GM12878 (cell line): Measurements from ENCODE around the gene LUM.

Source experiments
- NFXL1 ChIP-seq: fragments of 450-650 bp; IDR thresholded peaks from 2 replicates; pipeline ENCODE4 v1.6.1; 2017; ENCODE audit warnings: antibody characterized with exemption, mild to moderate bottlenecking, borderline replicate concordance
- POLR2AphosphoS5 ChIP-seq: IDR thresholded peaks from 2 replicates; pipeline ENCODE4 v1.6.1; 2011; ENCODE audit warnings: mild to moderate bottlenecking, low read length, inconsistent platforms
- SIN3A ChIP-seq: IDR thresholded peaks from 2 replicates; pipeline ENCODE4 v1.6.1; 2012; ENCODE audit warnings: low read depth, low read length, improper control_type of control experiment
- SREBF1 ChIP-seq: IDR thresholded peaks from 2 replicates; pipeline ENCODE4 v1.6.1; 2012; ENCODE audit warnings: mild to moderate bottlenecking, low read length
- STAT3 ChIP-seq: IDR thresholded peaks from 2 replicates; pipeline ENCODE4 v1.6.1; 2011; ENCODE audit warnings: low read depth, low read length, improper control_type of control experiment
- TF ChIP-seq, protein P1 (sequence below), 3 experiments: IDR thresholded peaks in 2 of 3; conservative IDR thresholded peaks in 1 of 3; 2 replicates each; pipeline ENCODE4 v1.5.1; 2011; ENCODE audit warnings: low read depth in 3 of 3, low read length in 3 of 3, mild to moderate bottlenecking in 3 of 3, control low read depth in 2 of 3, moderate library complexity in 2 of 3, inconsistent platforms in 1 of 3, mixed read lengths in 1 of 3; ENCODE audit not compliant: control insufficient read depth in 2 of 3, insufficient read depth in 1 of 3; ENCODE audit errors: extremely low read depth in 1 of 3
- TF ChIP-seq, protein P2 (sequence below): IDR thresholded peaks from 2 replicates; pipeline ENCODE4 v1.6.1; 2012; ENCODE audit warnings: mild to moderate bottlenecking, low read depth, low read length
- TF ChIP-seq, protein P3 (sequence below): fragments of 450-650 bp; IDR thresholded peaks from 2 replicates; pipeline ENCODE4 v1.6.1; 2014; ENCODE audit warnings: mild to moderate bottlenecking
- TF ChIP-seq, protein P4 (sequence below): IDR thresholded peaks from 2 replicates; pipeline ENCODE4 v1.6.1; 2012; ENCODE audit warnings: low read length, inconsistent platforms

DNA sequence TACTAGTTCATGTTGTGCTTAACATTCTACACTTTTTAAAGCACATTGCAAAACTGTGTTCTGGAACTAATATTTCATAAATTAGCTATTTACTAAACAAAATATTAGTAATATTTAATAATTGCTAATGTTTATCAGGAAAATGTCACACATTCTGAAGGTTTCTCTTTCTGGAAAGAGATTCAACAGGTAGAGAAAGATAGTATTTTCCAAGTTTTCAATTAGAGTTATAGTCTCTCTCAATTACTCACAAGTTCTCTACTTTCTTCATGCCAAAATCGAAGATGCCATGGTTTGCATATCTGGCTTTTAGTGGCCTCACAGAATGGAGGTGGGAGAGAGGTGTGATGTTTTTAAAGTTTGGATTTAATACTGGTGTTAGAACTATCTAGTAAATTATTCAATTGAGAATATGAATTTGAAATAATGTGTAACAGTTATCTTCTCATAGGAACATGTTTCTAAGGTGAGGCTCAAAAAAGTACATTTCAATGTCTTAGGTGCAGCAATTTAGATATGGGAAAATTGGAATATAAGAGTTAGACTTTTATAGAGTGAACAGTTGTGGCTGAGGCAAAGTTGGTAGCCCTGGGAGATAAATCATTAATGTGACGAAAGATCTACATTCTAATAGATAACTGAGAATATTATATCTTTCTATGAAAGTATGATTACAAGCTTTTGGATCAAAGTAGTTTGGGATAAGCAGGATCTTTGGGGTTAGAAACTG, 1.5 kb downstream of the LUM start:
- TF ChIP-seq POLR2AphosphoS5 (no peak), SREBF1 (no peak), SIN3A (no peak), NFXL1 (no peak), STAT3 (no peak)
- TF ChIP-seq, protein P1, sequence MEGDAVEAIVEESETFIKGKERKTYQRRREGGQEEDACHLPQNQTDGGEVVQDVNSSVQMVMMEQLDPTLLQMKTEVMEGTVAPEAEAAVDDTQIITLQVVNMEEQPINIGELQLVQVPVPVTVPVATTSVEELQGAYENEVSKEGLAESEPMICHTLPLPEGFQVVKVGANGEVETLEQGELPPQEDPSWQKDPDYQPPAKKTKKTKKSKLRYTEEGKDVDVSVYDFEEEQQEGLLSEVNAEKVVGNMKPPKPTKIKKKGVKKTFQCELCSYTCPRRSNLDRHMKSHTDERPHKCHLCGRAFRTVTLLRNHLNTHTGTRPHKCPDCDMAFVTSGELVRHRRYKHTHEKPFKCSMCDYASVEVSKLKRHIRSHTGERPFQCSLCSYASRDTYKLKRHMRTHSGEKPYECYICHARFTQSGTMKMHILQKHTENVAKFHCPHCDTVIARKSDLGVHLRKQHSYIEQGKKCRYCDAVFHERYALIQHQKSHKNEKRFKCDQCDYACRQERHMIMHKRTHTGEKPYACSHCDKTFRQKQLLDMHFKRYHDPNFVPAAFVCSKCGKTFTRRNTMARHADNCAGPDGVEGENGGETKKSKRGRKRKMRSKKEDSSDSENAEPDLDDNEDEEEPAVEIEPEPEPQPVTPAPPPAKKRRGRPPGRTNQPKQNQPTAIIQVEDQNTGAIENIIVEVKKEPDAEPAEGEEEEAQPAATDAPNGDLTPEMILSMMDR (IDR thresholded peaks at IDR 0.05 in 2 of 3, conservative IDR thresholded peaks at IDR 0.05 in 1 of 3; ENCODE audit: control insufficient read depth in 2 of 3, extremely low read depth in 1 of 3, insufficient read depth in 1 of 3, low read depth in 3 of 3, low read length in 3 of 3): no peak
- TF ChIP-seq, protein P2, sequence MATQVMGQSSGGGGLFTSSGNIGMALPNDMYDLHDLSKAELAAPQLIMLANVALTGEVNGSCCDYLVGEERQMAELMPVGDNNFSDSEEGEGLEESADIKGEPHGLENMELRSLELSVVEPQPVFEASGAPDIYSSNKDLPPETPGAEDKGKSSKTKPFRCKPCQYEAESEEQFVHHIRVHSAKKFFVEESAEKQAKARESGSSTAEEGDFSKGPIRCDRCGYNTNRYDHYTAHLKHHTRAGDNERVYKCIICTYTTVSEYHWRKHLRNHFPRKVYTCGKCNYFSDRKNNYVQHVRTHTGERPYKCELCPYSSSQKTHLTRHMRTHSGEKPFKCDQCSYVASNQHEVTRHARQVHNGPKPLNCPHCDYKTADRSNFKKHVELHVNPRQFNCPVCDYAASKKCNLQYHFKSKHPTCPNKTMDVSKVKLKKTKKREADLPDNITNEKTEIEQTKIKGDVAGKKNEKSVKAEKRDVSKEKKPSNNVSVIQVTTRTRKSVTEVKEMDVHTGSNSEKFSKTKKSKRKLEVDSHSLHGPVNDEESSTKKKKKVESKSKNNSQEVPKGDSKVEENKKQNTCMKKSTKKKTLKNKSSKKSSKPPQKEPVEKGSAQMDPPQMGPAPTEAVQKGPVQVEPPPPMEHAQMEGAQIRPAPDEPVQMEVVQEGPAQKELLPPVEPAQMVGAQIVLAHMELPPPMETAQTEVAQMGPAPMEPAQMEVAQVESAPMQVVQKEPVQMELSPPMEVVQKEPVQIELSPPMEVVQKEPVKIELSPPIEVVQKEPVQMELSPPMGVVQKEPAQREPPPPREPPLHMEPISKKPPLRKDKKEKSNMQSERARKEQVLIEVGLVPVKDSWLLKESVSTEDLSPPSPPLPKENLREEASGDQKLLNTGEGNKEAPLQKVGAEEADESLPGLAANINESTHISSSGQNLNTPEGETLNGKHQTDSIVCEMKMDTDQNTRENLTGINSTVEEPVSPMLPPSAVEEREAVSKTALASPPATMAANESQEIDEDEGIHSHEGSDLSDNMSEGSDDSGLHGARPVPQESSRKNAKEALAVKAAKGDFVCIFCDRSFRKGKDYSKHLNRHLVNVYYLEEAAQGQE: no peak
- TF ChIP-seq, protein P3, sequence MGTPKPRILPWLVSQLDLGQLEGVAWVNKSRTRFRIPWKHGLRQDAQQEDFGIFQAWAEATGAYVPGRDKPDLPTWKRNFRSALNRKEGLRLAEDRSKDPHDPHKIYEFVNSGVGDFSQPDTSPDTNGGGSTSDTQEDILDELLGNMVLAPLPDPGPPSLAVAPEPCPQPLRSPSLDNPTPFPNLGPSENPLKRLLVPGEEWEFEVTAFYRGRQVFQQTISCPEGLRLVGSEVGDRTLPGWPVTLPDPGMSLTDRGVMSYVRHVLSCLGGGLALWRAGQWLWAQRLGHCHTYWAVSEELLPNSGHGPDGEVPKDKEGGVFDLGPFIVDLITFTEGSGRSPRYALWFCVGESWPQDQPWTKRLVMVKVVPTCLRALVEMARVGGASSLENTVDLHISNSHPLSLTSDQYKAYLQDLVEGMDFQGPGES: no peak
- TF ChIP-seq, protein P4, sequence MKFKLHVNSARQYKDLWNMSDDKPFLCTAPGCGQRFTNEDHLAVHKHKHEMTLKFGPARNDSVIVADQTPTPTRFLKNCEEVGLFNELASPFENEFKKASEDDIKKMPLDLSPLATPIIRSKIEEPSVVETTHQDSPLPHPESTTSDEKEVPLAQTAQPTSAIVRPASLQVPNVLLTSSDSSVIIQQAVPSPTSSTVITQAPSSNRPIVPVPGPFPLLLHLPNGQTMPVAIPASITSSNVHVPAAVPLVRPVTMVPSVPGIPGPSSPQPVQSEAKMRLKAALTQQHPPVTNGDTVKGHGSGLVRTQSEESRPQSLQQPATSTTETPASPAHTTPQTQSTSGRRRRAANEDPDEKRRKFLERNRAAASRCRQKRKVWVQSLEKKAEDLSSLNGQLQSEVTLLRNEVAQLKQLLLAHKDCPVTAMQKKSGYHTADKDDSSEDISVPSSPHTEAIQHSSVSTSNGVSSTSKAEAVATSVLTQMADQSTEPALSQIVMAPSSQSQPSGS: no peak
